Activated CD4-positive, alpha-beta memory T cell treated with anti-CD3 and anti-CD28 coated beads, Interleukin-2, amount 10 ng/mL, durations not matched to agents 7 days and 5 days (primary cell): Measurements from ENCODE around the gene KDF1. TPM values are rescaled to one million over a fixed set of nuclear protein-coding genes. Genes with fewer than 3 reads are reported as not detected.
"Not testable (repeated sequence)": the region's sequence is repeated elsewhere in the genome, so short reads cannot be mapped to it uniquely, and the experiment has no call there.

Experiments used
- CTCF ChIA-PET: fragments of 350-600 bp; sonication (Branson Sonifier 250); formaldehyde crosslinking; loops from one replicate; lab custom pipeline; 2021; ENCODE audit warnings: antibody characterized with exemption, inconsistent platforms; lab: Charles Lee
- POLR2A ChIA-PET: fragments of 350-600 bp; sonication (Branson Sonifier 250); formaldehyde crosslinking; loops from one replicate; lab custom pipeline; 2021; ENCODE audit warnings: antibody characterized with exemption; lab: Charles Lee
- DNase-seq: peaks from one replicate; pipeline ENCODE4 v3.0.0-alpha.2; 2020
- H3K27ac Mint-ChIP-seq: one replicate; pipeline ENCODE4 v1.8.0; 2021; ENCODE audit warnings: mild to moderate bottlenecking, mixed read lengths
- H3K27me3 Mint-ChIP-seq: one replicate; pipeline ENCODE4 v1.8.0; 2021; ENCODE audit warnings: mixed read lengths
- H3K36me3 Mint-ChIP-seq: one replicate; pipeline ENCODE4 v1.8.0; 2021; ENCODE audit warnings: low read depth, mixed read lengths
- H3K4me1 Mint-ChIP-seq: one replicate; pipeline ENCODE4 v1.8.0; 2021; ENCODE audit warnings: mixed read lengths
- H3K4me3 Mint-ChIP-seq: one replicate; pipeline ENCODE4 v1.8.0; 2021; ENCODE audit warnings: mild to moderate bottlenecking, mixed read lengths
- H3K9me3 Mint-ChIP-seq: one replicate; pipeline ENCODE4 v1.8.0; 2021; ENCODE audit warnings: mixed read lengths
- total RNA-seq, 2 experiments: library from RNA; stranded (reverse); gene quantifications; one replicate each; pipeline ENCODE4 v1.2.3, GENCODE V29; 2021

KDF1 gene
- total RNA-seq, 2 experiments from 2014 or later: 0.13 TPM; not detected in 1

GRCh38 chr1:27000090-27000816, 40.0 kb upstream of the KDF1 start:
- Mint-ChIP-seq H3K4me3 (no peak overlapping the region), H3K27me3 (peaks cover 29% of the 10 kb centered on the region), H3K4me1 (peaks cover 6% of the 10 kb centered on the region), H3K36me3 (no peaks in the 10 kb centered on the region), H3K27ac (no peak overlapping the region), H3K9me3 (no peaks in the 10 kb centered on the region)
- ChIA-PET CTCF (interaction anchor here (0.5 to 1.1 kb wide), 2 partner anchors 44 to 638 kb away, joined by 3 read pairs; no protein-coding TSS in a partner anchor), POLR2A (no interaction called here)
- no peak for DNase-seq

- Mint-ChIP-seq H3K36me3 (no peaks in the 10 kb centered on the region), H3K4me1 (peaks cover 7% of the 10 kb centered on the region), H3K27me3 (peaks cover 36% of the 10 kb centered on the region), H3K4me3 (no peak overlapping the region), H3K27ac (no peak overlapping the region), H3K9me3 (no peaks in the 10 kb centered on the region)
- POLR2A ChIA-PET: no interaction called here
- CTCF ChIA-PET: no interaction called here
- DNase-seq: no peak
These were observed 39.2 kb upstream of the KDF1 start for GRCh38 chr1:26999440-26999987.

GRCh38 chr1:26998429-26999300, 38.4 kb upstream of the KDF1 start:
- Mint-ChIP-seq H3K4me3 (no peak overlapping the region), H3K4me1 (peaks cover 7% of the 10 kb centered on the region), H3K36me3 (no peaks in the 10 kb centered on the region), H3K9me3 (no peaks in the 10 kb centered on the region), H3K27me3 (peaks cover 38% of the 10 kb centered on the region), H3K27ac (no peak overlapping the region)
- no peak for DNase-seq
- POLR2A ChIA-PET: no interaction called here
- CTCF ChIA-PET: interaction anchor here (0.7 to 5.5 kb wide), 13 partner anchors 10 to 298 kb away, joined by 3 to 46 read pairs (median 4); partner anchors contain the start of gene GPN2

GRCh38 chr1:26996665-26997064, 36.4 kb upstream of the KDF1 start:
- Mint-ChIP-seq H3K4me3 (no peak overlapping the region), H3K4me1 (peaks cover 15% of the 10 kb centered on the region), H3K9me3 (no peaks in the 10 kb centered on the region), H3K36me3 (no peaks in the 10 kb centered on the region), H3K27me3 (peaks cover 48% of the 10 kb centered on the region), H3K27ac (no peak overlapping the region)
- ChIA-PET POLR2A (no interaction called here), CTCF (interaction anchor here (0.6 to 5.5 kb wide), 16 partner anchors 10 to 690 kb away, joined by 3 to 46 read pairs (median 4); partner anchors contain the start of genes NUDC and UBXN11)
- no peak for DNase-seq

GRCh38 chr1:26996024-26996423, 35.8 kb upstream of the KDF1 start:
- no peak for DNase-seq
- no peak overlapping the region for H3K4me3 Mint-ChIP-seq
- ChIA-PET CTCF (interaction anchor here (0.8 to 5.5 kb wide), 8 partner anchors 10 to 301 kb away, joined by 3 to 46 read pairs (median 4); partner anchors contain the start of gene NUDC), POLR2A (no interaction called here)
- H3K27ac Mint-ChIP-seq: no peak overlapping the region
- H3K9me3 Mint-ChIP-seq: no peaks in the 10 kb centered on the region
- peaks cover 16% of the 10 kb centered on the region for H3K4me1 Mint-ChIP-seq
- no peaks in the 10 kb centered on the region for H3K36me3 Mint-ChIP-seq
- H3K27me3 Mint-ChIP-seq: peaks cover 54% of the 10 kb centered on the region

- no peaks in the 10 kb centered on the region for H3K9me3 Mint-ChIP-seq
- CTCF ChIA-PET: interaction anchor here (1.0 to 5.5 kb wide), 2 partner anchors 9 to 50 kb away, joined by 3 to 46 read pairs; no protein-coding TSS in a partner anchor
- peaks cover 16% of the 10 kb centered on the region for H3K4me1 Mint-ChIP-seq
- DNase-seq: no peak
- H3K27me3 Mint-ChIP-seq: peaks cover 56% of the 10 kb centered on the region
- POLR2A ChIA-PET: no interaction called here
- H3K36me3 Mint-ChIP-seq: no peaks in the 10 kb centered on the region
- no peak overlapping the region for H3K27ac Mint-ChIP-seq
- H3K4me3 Mint-ChIP-seq: peak overlapping the region; percentile 61
These were observed 34.7 kb upstream of the KDF1 start for GRCh38 chr1:26994787-26995517.

- H3K27ac Mint-ChIP-seq: no peak overlapping the region
- H3K36me3 Mint-ChIP-seq: no peaks in the 10 kb centered on the region
- DNase-seq: peak; percentile 27
- ChIA-PET CTCF (interaction anchor here (5.5 kb wide), 1 partner anchor 51 kb away, joined by 46 read pairs; no protein-coding TSS in a partner anchor), POLR2A (interaction anchor here (0.7 to 1.0 kb wide), 3 partner anchors 158 to 205 kb away, joined by 3 to 4 read pairs (median 3); no protein-coding TSS in a partner anchor)
- H3K4me3 Mint-ChIP-seq: peak overlapping the region; percentile 61
- no peaks in the 10 kb centered on the region for H3K9me3 Mint-ChIP-seq
- H3K27me3 Mint-ChIP-seq: peaks cover 56% of the 10 kb centered on the region
- H3K4me1 Mint-ChIP-seq: peaks cover 16% of the 10 kb centered on the region
These were observed 33.9 kb upstream of the KDF1 start for GRCh38 chr1:26994020-26994786.

- ChIA-PET CTCF (interaction anchor here (0.6 to 5.5 kb wide), 3 partner anchors 12 to 193 kb away, joined by 3 to 46 read pairs (median 4); no protein-coding TSS in a partner anchor), POLR2A (interaction anchor here (0.7 to 1.0 kb wide), 3 partner anchors 159 to 205 kb away, joined by 3 to 4 read pairs (median 3); no protein-coding TSS in a partner anchor)
- DNase-seq: peak; percentile 70
- Mint-ChIP-seq H3K36me3 (no peaks in the 10 kb centered on the region), H3K4me1 (peaks cover 16% of the 10 kb centered on the region), H3K27ac (no peak within 1 kb of the TSS), H3K4me3 (peak within 1 kb of the TSS; percentile 71), H3K27me3 (peaks cover 57% of the 10 kb centered on the region), H3K9me3 (no peaks in the 10 kb centered on the region)
These were observed 33.2 kb upstream of the KDF1 start, which contains the start of gene TRNP1 for GRCh38 chr1:26993237-26994019. TSS of gene TRNP1 (plus strand) at chr1:26993692. CDS start at chr1:26993787, 95 bp downstream.

- no peak for DNase-seq
- Mint-ChIP-seq H3K27ac (no peak overlapping the region), H3K27me3 (peaks cover 56% of the 10 kb centered on the region), H3K4me1 (peaks cover 13% of the 10 kb centered on the region), H3K36me3 (no peaks in the 10 kb centered on the region), H3K9me3 (no peaks in the 10 kb centered on the region), H3K4me3 (no peak overlapping the region)
- ChIA-PET POLR2A (no interaction called here), CTCF (no interaction called here)
These were observed 31.2 kb upstream of the KDF1 start for GRCh38 chr1:26991310-26992116.

GRCh38 chr1:26989403-26990109, 29.3 kb upstream of the KDF1 start:
- H3K36me3 Mint-ChIP-seq, CTCF ChIA-PET, H3K27ac Mint-ChIP-seq, DNase-seq, H3K9me3 Mint-ChIP-seq, H3K4me3 Mint-ChIP-seq, POLR2A ChIA-PET: not testable (repeated sequence)
- peaks cover 13% of the 10 kb centered on the region for H3K4me1 Mint-ChIP-seq
- peaks cover 48% of the 10 kb centered on the region for H3K27me3 Mint-ChIP-seq
